H1 (cell line): ENCODE measurements around the gene IL17A. TPM values are rescaled to one million over a fixed set of nuclear protein-coding genes. Genes with fewer than 3 reads are reported as not detected.

Experiments
- CTCF ChIA-PET: fragments of 300-600 bp; sonication (Branson Sonifier 250); formaldehyde crosslinking; loops from one replicate; lab custom pipeline; 2021; ENCODE audit not compliant: partially characterized antibody; lab: Charles Lee
- POLR2A ChIA-PET: fragments of 300-600 bp; sonication (Branson Sonifier 250); formaldehyde crosslinking; loops from one replicate; lab custom pipeline; 2021; ENCODE audit warnings: inconsistent platforms; ENCODE audit not compliant: partially characterized antibody; lab: Charles Lee
- DNase-seq, 2 experiments: peaks; one replicate each; pipeline versions ENCODE4 v3.0.0 to v3.0.0-alpha.2; 2010 to 2022; ENCODE audit warnings: low spot score in 2 of 2, low read depth in 1 of 2, mixed read lengths in 1 of 2
- FAIRE-seq: peaks from 2 replicates; lab custom pipeline; 2011; peaks lifted over from hg19 to GRCh38; lab: Jason Lieb, UNC
- H2AFZ ChIP-seq: 2 replicates; pipeline ENCODE4 v1.8.1; 2012; ENCODE audit warnings: low read length, inconsistent platforms
- H2AK5ac ChIP-seq: 2 replicates; pipeline ENCODE4 v1.6.1; 2013; ENCODE audit warnings: low read depth, low read length
- H2BK120ac ChIP-seq: replicated peaks from 2 replicates; pipeline ENCODE3; 2013; ENCODE audit warnings: low read depth, low read length, inconsistent platforms
- H2BK12ac ChIP-seq: 2 replicates; pipeline ENCODE4 v1.6.1; 2013; ENCODE audit warnings: low read depth, low read length
- H2BK15ac ChIP-seq: 2 replicates; pipeline ENCODE4 v1.6.1; 2013; ENCODE audit warnings: low read length
- H2BK20ac ChIP-seq: 2 replicates; pipeline ENCODE4 v1.6.1; 2013; ENCODE audit warnings: low read length
- H2BK5ac ChIP-seq: 2 replicates; pipeline ENCODE4 v1.6.1; 2013; ENCODE audit warnings: low read depth, low read length
- H3K14ac ChIP-seq: 2 replicates; pipeline ENCODE4 v1.6.1; 2013; ENCODE audit warnings: inconsistent platforms; ENCODE audit not compliant: insufficient read length
- H3K18ac ChIP-seq: 2 replicates; pipeline ENCODE4 v1.6.1; 2013; ENCODE audit warnings: low read length; ENCODE audit errors: extremely low read depth
- H3K23ac ChIP-seq: 2 replicates; pipeline ENCODE4 v1.6.1; 2013; ENCODE audit warnings: inconsistent platforms; ENCODE audit not compliant: insufficient read length
- H3K23me2 ChIP-seq: 2 replicates; pipeline ENCODE4 v1.6.1; 2013; ENCODE audit warnings: low read depth, low read length
- H3K27ac ChIP-seq: 2 replicates; pipeline ENCODE4 v1.6.1; 2011; ENCODE audit warnings: low read depth, low read length, inconsistent platforms
- H3K27me3 ChIP-seq, 4 experiments: replicated peaks in 1 of 4; 1 replicate in 1 of 4; 2 replicates in 3 of 4; pipeline versions ENCODE4 v1.6.1 to v1.8.1; 2011 to 2013; ENCODE audit warnings: low read length in 3 of 4, mild to moderate bottlenecking in 3 of 4, inconsistent platforms in 2 of 4, mixed read lengths in 2 of 4, moderate library complexity in 1 of 4; ENCODE audit not compliant: control insufficient read depth in 3 of 4, insufficient read depth in 3 of 4; ENCODE audit errors: extremely low read depth in 1 of 4
- H3K36me3 ChIP-seq, 4 experiments: 2 replicates each; pipeline versions ENCODE4 v1.6.1 to v1.8.1; 2011 to 2013; ENCODE audit warnings: mild to moderate bottlenecking in 4 of 4, low read length in 3 of 4, moderate library complexity in 2 of 4, control low read depth in 1 of 4, inconsistent platforms in 1 of 4; ENCODE audit not compliant: insufficient read depth in 4 of 4, control insufficient read depth in 2 of 4
- H3K4ac ChIP-seq: replicated peaks from 2 replicates; pipeline ENCODE3; 2013; ENCODE audit warnings: low read length, low read depth, mixed read lengths, inconsistent platforms; ENCODE audit not compliant: insufficient read length
- H3K4me1 ChIP-seq, 4 experiments: replicated peaks in 1 of 4; 1 replicate in 1 of 4; 2 replicates in 3 of 4; pipeline versions ENCODE4 v1.6.1 to v1.8.1; 2011 to 2013; ENCODE audit warnings: low read length in 3 of 4, inconsistent platforms in 2 of 4, mixed read lengths in 1 of 4; ENCODE audit not compliant: insufficient read depth in 4 of 4, control insufficient read depth in 3 of 4
- H3K4me2 ChIP-seq, 2 experiments: 2 replicates each; pipeline versions ENCODE4 v1.6.1 to v1.8.1; 2011 to 2013; ENCODE audit warnings: low read depth in 2 of 2, low read length in 2 of 2, control low read depth in 1 of 2, inconsistent platforms in 1 of 2, mild to moderate bottlenecking in 1 of 2; ENCODE audit not compliant: insufficient read depth in 1 of 2
- H3K4me3 ChIP-seq, 4 experiments: fragments of 200-600, 300-600 bp in 1 of 4; sonication (generic), shearing (Covaris generic), sonication (Bioruptor Twin) in 1 of 4; 2 replicates each; pipeline versions ENCODE4 v1.5.1 to v1.8.1; 2011 to 2016; ENCODE audit warnings: low read length in 4 of 4, low read depth in 3 of 4, control low read depth in 2 of 4, inconsistent platforms in 2 of 4, mild to moderate bottlenecking in 2 of 4, mixed read lengths in 1 of 4, moderate library complexity in 1 of 4; ENCODE audit not compliant: insufficient read depth in 2 of 4; ENCODE audit errors: extremely low read depth in 1 of 4
- H3K56ac ChIP-seq: replicated peaks from 2 replicates; pipeline ENCODE3; 2013; ENCODE audit warnings: low read depth, mild to moderate bottlenecking, mixed read lengths, low read length, inconsistent platforms; ENCODE audit not compliant: insufficient read length
- H3K79me1 ChIP-seq: 2 replicates; pipeline ENCODE4 v1.6.1; 2013; ENCODE audit warnings: low read depth, low read length, control low read depth
- H3K79me2 ChIP-seq, 2 experiments: 2 replicates each; pipeline versions ENCODE4 v1.6.1 to v1.8.1; 2012 to 2013; ENCODE audit warnings: low read length in 2 of 2, mild to moderate bottlenecking in 2 of 2, inconsistent platforms in 1 of 2; ENCODE audit not compliant: insufficient read depth in 2 of 2, control insufficient read depth in 1 of 2
- H3K9ac ChIP-seq, 4 experiments: replicated peaks in 1 of 4; 1 replicate in 1 of 4; 2 replicates in 3 of 4; pipeline versions ENCODE4 v1.6.1 to v1.8.1; 2011 to 2013; ENCODE audit warnings: low read depth in 3 of 4, low read length in 3 of 4, control low read depth in 2 of 4, mild to moderate bottlenecking in 2 of 4, moderate library complexity in 2 of 4, inconsistent platforms in 1 of 4; ENCODE audit errors: extremely low read depth in 1 of 4
- H3K9me3 ChIP-seq, 2 experiments: 2 replicates each; pipeline versions ENCODE4 v1.6.1 to v1.8.1; 2012 to 2013; ENCODE audit warnings: mild to moderate bottlenecking in 2 of 2, moderate library complexity in 2 of 2, control low read depth in 1 of 2, inconsistent platforms in 1 of 2, low read depth in 1 of 2, low read length in 1 of 2, mixed read lengths in 1 of 2; ENCODE audit not compliant: insufficient read depth in 2 of 2
- H4K20me1 ChIP-seq, 2 experiments: replicated peaks in 1 of 2; 2 replicates each; pipeline versions ENCODE3 to v1.8.1; 2011 to 2013; ENCODE audit warnings: inconsistent platforms in 2 of 2, low read length in 2 of 2, mild to moderate bottlenecking in 1 of 2; ENCODE audit not compliant: insufficient read depth in 2 of 2, control insufficient read depth in 1 of 2
- H4K5ac ChIP-seq: 2 replicates; pipeline ENCODE4 v1.6.1; 2013; ENCODE audit warnings: low read length, low read depth, mixed read lengths, inconsistent platforms; ENCODE audit not compliant: insufficient read length
- H4K8ac ChIP-seq: 2 replicates; pipeline ENCODE4 v1.8.0; 2013; ENCODE audit warnings: mild to moderate bottlenecking, moderate library complexity, low read length, inconsistent platforms; ENCODE audit not compliant: insufficient read depth; ENCODE audit errors: extremely low read depth
- H4K91ac ChIP-seq: replicated peaks from 2 replicates; pipeline ENCODE3; 2013; ENCODE audit warnings: low read length, mixed read lengths, inconsistent platforms; ENCODE audit not compliant: insufficient read length
- HDAC6 ChIP-seq: IDR thresholded peaks from one replicate; pipeline ENCODE4 v1.7.1; 2012; ENCODE audit warnings: low read depth, mild to moderate bottlenecking, inconsistent platforms, low read length, moderate library complexity
- PHF8 ChIP-seq: fragments of 200-600 bp; sonication (generic); conservative IDR thresholded peaks from 2 replicates; pipeline ENCODE4 v1.7.1; 2012; ENCODE audit warnings: low read depth, mild to moderate bottlenecking, inconsistent platforms, low read length, moderate library complexity
- POLR2A ChIP-seq, 2 experiments: IDR thresholded peaks; 1 replicate in 1 of 2; 2 replicates in 1 of 2; pipeline ENCODE4 v1.6.1; 2011; ENCODE audit warnings: low read depth in 2 of 2, low read length in 2 of 2, mild to moderate bottlenecking in 2 of 2; ENCODE audit errors: control extremely low read depth in 1 of 2
- POLR2AphosphoS5 ChIP-seq: IDR thresholded peaks from 2 replicates; pipeline ENCODE4 v1.6.1; 2011; ENCODE audit warnings: low read depth, low read length
- TCF12 ChIP-seq: IDR thresholded peaks from 2 replicates; pipeline ENCODE4 v1.6.1; 2011; ENCODE audit warnings: low read depth, mild to moderate bottlenecking, low read length
- WGBS, 2 experiments: shearing (Covaris generic) in 1 of 2; methylation state at CpG; one replicate each; pipeline versions ENCODE4 v1.1.6 to v1.1.7; 2013 to 2015; ENCODE audit warnings: low lambda C conversion rate in 2 of 2, mixed read lengths in 2 of 2, inconsistent platforms in 1 of 2, low coverage in 1 of 2, missing lambda C conversion rate in 1 of 2; ENCODE audit not compliant: insufficient replicate concordance in 2 of 2, insufficient coverage in 1 of 2, insufficient read length in 1 of 2; ENCODE audit errors: extremely low coverage in 1 of 2, missing lambda C conversion rate in 1 of 2; 5-methylcytosine and 5-hydroxymethylcytosine counted together
- polyA plus RNA-seq, 7 experiments: library from polyadenylated mRNA; depleted of rRNA in 3 of 7; stranded (reverse) in 5 of 7; unstranded in 2 of 7; fragments of >200 nt in 5 of 7; fragments of 200-250 nt in 2 of 7; gene quantifications; 1 replicate in 5 of 7; 2 replicates in 1 of 7; 4 replicates in 1 of 7; pipeline versions ENCODE4 v1.2.1 to v1.2.3, GENCODE V29; 2011 to 2013; ENCODE audit warnings: missing spikeins in 2 of 7, mixed read lengths in 2 of 7
- total RNA-seq: library from RNA; stranded (reverse); fragmentation: NEBNext Ultra II Directional; extraction: Animal tissue kit (Norgen Biotek cat#: 25700); gene quantifications from 2 replicates; pipeline ENCODE4 v1.2.1, GENCODE V29; 2021
- TF ChIP-seq, protein P1 (sequence below): IDR thresholded peaks from 2 replicates; pipeline ENCODE4 v1.6.1; 2012; ENCODE audit warnings: inconsistent platforms

IL17A gene
- total and polyA plus RNA-seq, 2 of the 8 experiments (the other 6 are each of a cell fraction or from before 2014, with no cell fraction given): not detected

DNA sequence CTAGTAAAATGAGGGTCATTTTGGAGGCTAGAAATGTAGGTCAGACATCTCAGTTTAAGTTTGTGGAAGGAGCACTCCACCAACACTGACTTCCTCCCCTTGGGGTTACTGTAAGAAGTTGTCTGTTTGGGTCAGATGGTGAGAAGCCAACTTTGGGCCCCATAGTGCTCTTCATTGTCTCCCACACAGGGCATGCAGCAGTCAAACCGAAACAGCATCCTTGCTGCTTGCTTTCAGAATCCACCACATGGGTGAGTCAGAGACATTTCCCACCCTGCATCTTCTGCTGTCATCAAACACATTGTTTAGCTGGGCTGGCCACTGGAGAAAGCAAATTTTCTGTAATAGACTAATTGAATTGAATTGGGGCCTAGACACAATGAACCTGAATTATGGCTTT, 41.3 kb downstream of the IL17A start:
- H3K27me3 ChIP-seq: no peaks in the 10 kb centered on the region
- no peak overlapping the region for H2BK15ac ChIP-seq
- POLR2A ChIA-PET: no interaction called here
- no peak overlapping the region for H4K8ac ChIP-seq
- no peak overlapping the region for H3K56ac ChIP-seq
- no peak overlapping the region for H3K4me2 ChIP-seq
- no peaks in the 10 kb centered on the region for H4K20me1 ChIP-seq
- H4K5ac ChIP-seq: no peak overlapping the region
- H2BK12ac ChIP-seq: no peak overlapping the region
- H3K27ac ChIP-seq: no peak overlapping the region
- no peaks in the 10 kb centered on the region for H3K9me3 ChIP-seq
- no peak overlapping the region for H2AFZ ChIP-seq
- TF ChIP-seq HDAC6: no peak
- TF ChIP-seq TCF12: no peak
- TF ChIP-seq, protein P1, sequence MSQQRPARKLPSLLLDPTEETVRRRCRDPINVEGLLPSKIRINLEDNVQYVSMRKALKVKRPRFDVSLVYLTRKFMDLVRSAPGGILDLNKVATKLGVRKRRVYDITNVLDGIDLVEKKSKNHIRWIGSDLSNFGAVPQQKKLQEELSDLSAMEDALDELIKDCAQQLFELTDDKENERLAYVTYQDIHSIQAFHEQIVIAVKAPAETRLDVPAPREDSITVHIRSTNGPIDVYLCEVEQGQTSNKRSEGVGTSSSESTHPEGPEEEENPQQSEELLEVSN: no peak
- TF ChIP-seq POLR2A (IDR thresholded peaks at IDR 0.05; ENCODE audit: control extremely low read depth in 1 of 2, low read depth in 2 of 2, low read length in 2 of 2): no peak
- TF ChIP-seq PHF8: no peak
- TF ChIP-seq POLR2AphosphoS5: no peak
- TF ChIP-seq, all 59 proteins: peak for 0
- H4K91ac ChIP-seq: no peak overlapping the region
- CTCF ChIA-PET: interaction anchor here (3.6 kb wide), 1 partner anchor 36 kb away, joined by 15 read pairs; no protein-coding TSS in a partner anchor
- H2BK120ac ChIP-seq: no peak overlapping the region
- no peak overlapping the region for H3K4ac ChIP-seq
- no peaks in the 10 kb centered on the region for H3K23me2 ChIP-seq
- no peak overlapping the region for H3K9ac ChIP-seq
- no peak overlapping the region for H3K4me3 ChIP-seq
- H2BK5ac ChIP-seq: no peak overlapping the region
- H2BK20ac ChIP-seq: no peak overlapping the region
- H3K4me1 ChIP-seq: no peaks in the 10 kb centered on the region
- DNase-seq (no peak), FAIRE-seq (no peak)
- no peaks in the 10 kb centered on the region for H3K79me2 ChIP-seq
- H3K18ac ChIP-seq: no peak overlapping the region
- 86% methylated on average over 1 of the region's 1 CpG; no CpG with 5 or more reads in 1 of the 2 experiments for WGBS, 2 experiments
- H3K14ac ChIP-seq: no peak overlapping the region
- H3K79me1 ChIP-seq: no peaks in the 10 kb centered on the region
- no peak overlapping the region for H3K23ac ChIP-seq
- H2AK5ac ChIP-seq: no peak overlapping the region
- H3K36me3 ChIP-seq: no peaks in the 10 kb centered on the region
